GM12801 (cell line): ENCODE measurements around the gene NSD1.

ENCODE experiments used
- TF ChIP-seq, protein P1 (sequence below): IDR thresholded peaks from one replicate; pipeline ENCODE4 v1.5.1; 2011; ENCODE audit warnings: control low read depth; ENCODE audit not compliant: insufficient read length; ENCODE audit errors: extremely low read depth

NSD1 gene

DNA sequence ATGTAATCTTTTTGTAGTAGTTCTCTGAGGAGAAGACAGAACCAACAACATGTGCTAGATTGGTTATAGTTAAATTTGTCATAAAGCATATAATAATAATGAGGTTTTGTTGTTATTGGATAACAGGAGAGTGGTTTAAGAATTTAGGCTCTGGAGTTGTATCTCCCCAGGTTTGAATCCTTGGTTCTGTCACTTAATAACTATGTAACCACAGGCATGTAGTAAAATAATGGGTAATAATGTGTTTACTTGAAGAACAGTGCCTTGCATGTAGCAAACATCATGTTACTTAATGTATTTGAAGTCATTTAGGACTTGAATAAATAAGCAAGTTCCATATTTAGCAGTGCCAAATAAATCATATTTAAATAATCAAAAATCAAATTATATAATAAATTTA, 55.8 kb downstream of the NSD1 start:
- TF ChIP-seq, protein P1, sequence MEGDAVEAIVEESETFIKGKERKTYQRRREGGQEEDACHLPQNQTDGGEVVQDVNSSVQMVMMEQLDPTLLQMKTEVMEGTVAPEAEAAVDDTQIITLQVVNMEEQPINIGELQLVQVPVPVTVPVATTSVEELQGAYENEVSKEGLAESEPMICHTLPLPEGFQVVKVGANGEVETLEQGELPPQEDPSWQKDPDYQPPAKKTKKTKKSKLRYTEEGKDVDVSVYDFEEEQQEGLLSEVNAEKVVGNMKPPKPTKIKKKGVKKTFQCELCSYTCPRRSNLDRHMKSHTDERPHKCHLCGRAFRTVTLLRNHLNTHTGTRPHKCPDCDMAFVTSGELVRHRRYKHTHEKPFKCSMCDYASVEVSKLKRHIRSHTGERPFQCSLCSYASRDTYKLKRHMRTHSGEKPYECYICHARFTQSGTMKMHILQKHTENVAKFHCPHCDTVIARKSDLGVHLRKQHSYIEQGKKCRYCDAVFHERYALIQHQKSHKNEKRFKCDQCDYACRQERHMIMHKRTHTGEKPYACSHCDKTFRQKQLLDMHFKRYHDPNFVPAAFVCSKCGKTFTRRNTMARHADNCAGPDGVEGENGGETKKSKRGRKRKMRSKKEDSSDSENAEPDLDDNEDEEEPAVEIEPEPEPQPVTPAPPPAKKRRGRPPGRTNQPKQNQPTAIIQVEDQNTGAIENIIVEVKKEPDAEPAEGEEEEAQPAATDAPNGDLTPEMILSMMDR, result no peak

DNA sequence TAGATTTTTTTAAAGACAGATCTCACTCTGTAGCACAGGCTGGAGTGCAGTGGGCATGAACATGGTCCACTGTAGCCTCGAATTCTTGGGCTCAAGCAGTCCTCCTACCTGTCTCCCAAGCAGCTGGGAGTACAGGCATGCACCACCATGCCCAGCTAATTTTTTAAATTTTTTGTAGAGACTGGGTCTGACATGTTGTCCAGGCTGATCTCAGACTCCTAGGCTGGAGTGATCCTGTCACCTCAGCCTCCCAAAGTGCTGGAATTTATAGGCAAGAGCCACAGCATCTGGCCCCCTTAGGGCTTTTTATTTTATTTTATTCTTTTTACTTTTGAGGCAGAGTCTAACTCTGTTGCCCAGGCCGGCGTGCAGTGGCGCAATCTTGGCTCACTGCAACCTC, 56.4 kb downstream of the NSD1 start:
- TF ChIP-seq, protein P1, result no peak

DNA sequence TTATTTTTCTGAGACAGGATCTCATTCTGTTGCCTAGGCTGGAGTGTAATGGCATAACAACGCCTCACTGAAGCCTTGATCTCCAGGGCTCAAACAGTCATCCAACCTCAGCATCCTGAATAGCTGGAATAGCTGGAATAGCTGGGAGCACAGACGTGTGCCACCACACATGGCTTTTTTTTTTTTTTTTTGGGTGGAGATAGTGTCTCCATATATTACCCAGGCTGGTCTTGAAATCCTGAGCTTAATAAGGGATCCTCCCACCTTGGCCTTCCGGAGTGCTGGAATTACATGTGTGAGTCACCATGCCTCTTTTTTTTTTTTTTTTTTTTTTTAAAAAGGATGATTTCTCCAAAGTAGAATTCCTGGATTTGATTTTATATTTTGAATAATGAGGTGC, 60.7 kb downstream of the NSD1 start:
- TF ChIP-seq, protein P1, result no peak

DNA sequence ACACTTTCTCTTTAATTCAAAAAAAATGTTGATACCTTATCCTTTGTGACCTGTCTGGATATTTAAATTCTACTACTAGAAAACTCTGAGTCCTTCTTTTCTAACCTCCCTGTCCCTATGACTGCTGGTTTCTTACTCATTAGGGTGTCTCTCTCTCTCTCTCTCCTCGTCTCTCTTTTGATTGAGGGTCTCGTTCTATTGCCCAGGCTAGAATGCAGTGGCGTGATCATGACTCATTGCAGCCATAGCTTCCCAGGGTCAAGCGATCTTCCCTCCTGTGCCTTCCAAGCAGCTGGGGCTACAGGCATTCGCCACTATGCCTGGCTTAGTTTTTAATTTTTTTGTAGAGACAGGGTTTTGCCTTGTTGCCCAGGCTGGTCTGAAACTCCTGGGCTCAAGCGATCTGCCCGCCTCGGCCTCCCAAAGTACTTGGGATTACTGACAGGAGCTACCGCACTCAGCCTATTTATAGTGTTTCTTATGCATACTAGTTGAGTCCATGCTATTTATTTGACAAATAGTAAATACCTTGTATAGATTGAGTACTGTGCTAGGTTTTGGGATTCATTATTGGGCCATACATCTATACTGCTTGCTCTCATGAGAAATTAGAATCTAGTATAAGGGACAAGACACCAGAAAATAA, 61.9 kb downstream of the NSD1 start:
- TF ChIP-seq, protein P1, result no peak

DNA sequence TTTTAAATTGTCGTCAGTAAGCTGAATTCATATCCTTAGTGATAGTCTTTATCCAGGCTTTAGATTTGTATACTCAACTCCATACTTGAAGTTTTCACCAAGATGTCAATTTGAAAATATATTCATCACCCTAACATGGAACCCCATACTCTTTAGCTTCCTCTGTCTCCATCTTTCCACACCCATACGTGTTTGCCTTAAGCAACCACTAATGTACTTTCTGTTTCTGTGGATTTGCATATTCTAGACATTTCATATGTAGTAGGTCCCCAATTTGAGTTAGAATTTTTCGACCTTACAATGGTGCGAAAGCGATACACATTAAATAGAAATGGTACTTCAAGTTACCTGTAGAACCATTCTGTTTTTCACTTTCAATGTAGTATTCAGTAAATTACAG, 65.2 kb downstream of the NSD1 start:
- TF ChIP-seq, protein P1, result no peak

DNA sequence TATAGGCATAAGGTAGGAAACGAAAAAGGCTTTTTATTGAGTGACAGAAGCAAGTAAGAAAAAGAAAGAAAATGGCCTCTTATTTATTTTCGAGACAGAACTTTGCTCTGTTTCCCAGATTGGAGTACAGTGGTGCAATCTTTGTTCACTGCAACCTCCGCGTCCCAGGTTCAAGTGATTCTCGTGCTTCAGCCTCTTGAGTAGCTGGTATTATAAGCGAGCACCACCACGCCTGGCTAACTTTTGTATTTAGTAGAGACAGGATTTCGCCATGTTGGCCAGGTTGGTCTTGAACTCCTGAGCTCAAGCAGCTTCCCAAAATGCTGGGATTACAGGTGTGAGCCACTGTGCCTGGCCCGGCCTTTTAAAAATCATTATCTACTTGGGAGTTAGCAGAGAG, 70.7 kb downstream of the NSD1 start:
- TF ChIP-seq, protein P1, result no peak

DNA sequence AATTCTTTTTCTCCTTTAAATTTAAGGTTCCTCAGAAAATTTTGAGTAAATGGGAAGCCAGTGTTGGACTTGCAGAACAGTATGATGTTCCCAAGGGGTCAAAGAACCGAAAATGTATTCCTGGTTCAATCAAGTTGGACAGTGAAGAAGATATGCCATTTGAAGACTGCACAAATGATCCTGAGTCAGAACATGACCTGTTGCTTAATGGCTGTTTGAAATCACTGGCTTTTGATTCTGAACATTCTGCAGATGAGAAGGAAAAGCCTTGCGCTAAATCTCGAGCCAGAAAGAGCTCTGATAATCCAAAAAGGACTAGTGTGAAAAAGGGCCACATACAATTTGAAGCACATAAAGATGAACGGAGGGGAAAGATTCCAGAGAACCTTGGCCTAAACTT, 76.0 kb downstream of the NSD1 start:
- TF ChIP-seq, protein P1, result no peak
